CD8-positive, alpha-beta memory T cell (primary cell): ENCODE measurements around the gene CMTM7. TPM values are rescaled to one million over a fixed set of nuclear protein-coding genes. Genes with fewer than 3 reads are reported as not detected.
"Not testable (repeated sequence)": the region's sequence is repeated elsewhere in the genome, so short reads cannot be mapped to it uniquely, and the experiment has no call there.

Experiments used
- CTCF ChIA-PET: fragments of 350-600 bp; sonication (Branson Sonifier 250); formaldehyde crosslinking; loops from one replicate; lab custom pipeline; 2021; ENCODE audit warnings: antibody characterized with exemption; lab: Charles Lee
- POLR2A ChIA-PET: fragments of 350-600 bp; sonication (Branson Sonifier 250); formaldehyde crosslinking; loops from one replicate; lab custom pipeline; 2021; ENCODE audit warnings: antibody characterized with exemption; lab: Charles Lee
- DNase-seq, 5 donors: peaks; one replicate each; pipeline versions ENCODE4 v3.0.0 to v3.0.0-alpha.2; 2020 to 2022; ENCODE audit warnings: mixed read lengths in 1 of 5
- H3K27ac ChIP-seq: one replicate; pipeline ENCODE4 v1.7.0; 2013; ENCODE audit warnings: low read depth, mild to moderate bottlenecking, low read length, moderate library complexity
- H3K27me3 ChIP-seq: 2 replicates; pipeline ENCODE4 v1.7.0; 2013; ENCODE audit warnings: low read length, mild to moderate bottlenecking; ENCODE audit not compliant: insufficient read depth, poor library complexity, severe bottlenecking
- H3K36me3 ChIP-seq: 2 replicates; pipeline ENCODE4 v1.7.0; 2013; ENCODE audit warnings: mild to moderate bottlenecking, low read length, moderate library complexity; ENCODE audit not compliant: insufficient read depth
- H3K4me1 ChIP-seq: 2 replicates; pipeline ENCODE4 v1.7.0; 2013; ENCODE audit warnings: mild to moderate bottlenecking, low read length, moderate library complexity; ENCODE audit not compliant: insufficient read depth
- H3K4me3 ChIP-seq: 2 replicates; pipeline ENCODE4 v1.7.0; 2013; ENCODE audit warnings: mild to moderate bottlenecking, low read length
- H3K9me3 ChIP-seq: 2 replicates; pipeline ENCODE4 v1.7.0; 2013; ENCODE audit warnings: mild to moderate bottlenecking, low read length
- H3K27ac Mint-ChIP-seq, 8 donors: one replicate each; pipeline ENCODE4 v1.8.0; 2020 to 2021; ENCODE audit warnings: mixed read lengths in 8 of 8, mild to moderate bottlenecking in 6 of 8, inconsistent platforms in 3 of 8, moderate library complexity in 3 of 8
- H3K27me3 Mint-ChIP-seq, 2 donors: one replicate each; pipeline ENCODE4 v1.8.0; 2020 to 2021; ENCODE audit warnings: mixed read lengths in 2 of 2, mild to moderate bottlenecking in 1 of 2, moderate library complexity in 1 of 2
- H3K36me3 Mint-ChIP-seq, 3 donors: one replicate each; pipeline ENCODE4 v1.8.0; 2020 to 2021; ENCODE audit warnings: mixed read lengths in 3 of 3, inconsistent platforms in 1 of 3, mild to moderate bottlenecking in 1 of 3
- H3K4me1 Mint-ChIP-seq, 3 donors: one replicate each; pipeline ENCODE4 v1.8.0; 2020 to 2021; ENCODE audit warnings: mixed read lengths in 3 of 3, inconsistent platforms in 1 of 3, mild to moderate bottlenecking in 1 of 3
- H3K4me3 Mint-ChIP-seq, 7 donors: one replicate each; pipeline ENCODE4 v1.8.0; 2020 to 2021; ENCODE audit warnings: mixed read lengths in 7 of 7, mild to moderate bottlenecking in 6 of 7, moderate library complexity in 4 of 7, inconsistent platforms in 2 of 7
- H3K9me3 Mint-ChIP-seq, 5 donors: one replicate each; pipeline ENCODE4 v1.8.0; 2020 to 2022; ENCODE audit warnings: mixed read lengths in 5 of 5, mild to moderate bottlenecking in 3 of 5, moderate library complexity in 2 of 5, inconsistent platforms in 1 of 5
- polyA plus RNA-seq: library from polyadenylated mRNA; unstranded; fragments of 300-500 nt; fragmentation: Illumina TruSeq; gene quantifications from one replicate; pipeline ENCODE4 v1.2.3, GENCODE V29; 2021
- total RNA-seq, 2 experiments: library from RNA; stranded (reverse); gene quantifications; one replicate each; pipeline ENCODE4 v1.2.3, GENCODE V29; 2021

CMTM7 gene
- total and polyA plus RNA-seq, 3 experiments from 2014 or later: 33.5 to 113 (median 39.4) TPM

GRCh38 chr3:32455609-32456428 is 64.2 kb downstream of the CMTM7 start:
- peaks cover 39 to 55% (median 46%) of the 10 kb centered on the region in 3 donors for H3K4me1 Mint-ChIP-seq
- POLR2A ChIA-PET: interaction anchor here (0.5 to 7.4 kb wide), 6 partner anchors 12 to 42 kb away, joined by 3 to 40 read pairs (median 4); no protein-coding TSS in a partner anchor

GRCh38 chr3:32456429-32457130 is 64.9 kb downstream of the CMTM7 start:
- peaks cover 39 to 54% (median 46%) of the 10 kb centered on the region in 3 donors for H3K4me1 Mint-ChIP-seq
- no peaks in the 10 kb centered on the region for H3K9me3 ChIP-seq
- H3K27me3 Mint-ChIP-seq: no peaks in the 10 kb centered on the region
- no peak overlapping the region for H3K27ac ChIP-seq
- ChIA-PET POLR2A (interaction anchor here (0.5 to 7.4 kb wide), 8 partner anchors 13 to 84 kb away, joined by 3 to 40 read pairs (median 4); no protein-coding TSS in a partner anchor), CTCF (interaction anchor here (0.9 to 6.5 kb wide), 15 partner anchors 10 to 85 kb away, joined by 3 to 41 read pairs (median 4); partner anchors contain the start of gene CMTM7)
- H3K27me3 ChIP-seq: no peaks in the 10 kb centered on the region
- H3K4me3 Mint-ChIP-seq: peak overlapping the region; percentile 9 to 86 (median 67)
- H3K4me3 ChIP-seq: no peak overlapping the region
- H3K9me3 Mint-ChIP-seq: no peaks in the 10 kb centered on the region
- H3K27ac Mint-ChIP-seq: peak overlapping the region; percentile 88 to 100 (median 96)
- peaks cover 5% of the 10 kb centered on the region for H3K36me3 ChIP-seq
- no peak for DNase-seq
- H3K36me3 Mint-ChIP-seq: peaks cover 17 to 40% (median 24%) of the 10 kb centered on the region in 3 donors
- peaks cover 74% of the 10 kb centered on the region for H3K4me1 ChIP-seq

More at GRCh38 chr3:32455609-32456428, 64.2 kb downstream of the CMTM7 start:
- peak overlapping the region; percentile 72 to 100 (median 96) for H3K27ac Mint-ChIP-seq
- Histone ChIP-seq H3K4me3 (no peak overlapping the region), H3K27ac (peak overlapping the region; percentile 4), H3K36me3 (peaks cover 7% of the 10 kb centered on the region), H3K27me3 (no peaks in the 10 kb centered on the region), H3K4me1 (peaks cover 66% of the 10 kb centered on the region), H3K9me3 (no peaks in the 10 kb centered on the region)
- peak overlapping the region in 6 of 7 donors; percentile 38 to 75 (median 68) for H3K4me3 Mint-ChIP-seq
- H3K36me3 Mint-ChIP-seq: peaks cover 19 to 47% (median 24%) of the 10 kb centered on the region in 3 donors
- H3K27me3 Mint-ChIP-seq: no peaks in the 10 kb centered on the region
- H3K9me3 Mint-ChIP-seq: no peaks in the 10 kb centered on the region
- DNase-seq: peak in 2 of 5 donors; percentile 33 to 39
- CTCF ChIA-PET: interaction anchor here (0.9 to 6.5 kb wide), 17 partner anchors 10 to 84 kb away, joined by 3 to 41 read pairs (median 4); partner anchors contain the start of gene CMTM7

GRCh38 chr3:32457971-32458471 is 66.4 kb downstream of the CMTM7 start:
- Mint-ChIP-seq H3K4me3 (peak overlapping the region; percentile 72 to 91 (median 74)), H3K27me3 (no peaks in the 10 kb centered on the region), H3K27ac (peak overlapping the region in 7 of 8 donors; percentile 96 to 100 (median 98)), H3K4me1 (peaks cover 39 to 48% (median 46%) of the 10 kb centered on the region in 3 donors), H3K36me3 (peaks cover 14 to 29% (median 19%) of the 10 kb centered on the region in 3 donors), H3K9me3 (no peaks in the 10 kb centered on the region)
- Histone ChIP-seq H3K27me3 (no peaks in the 10 kb centered on the region), H3K9me3 (no peaks in the 10 kb centered on the region), H3K4me3 (peak overlapping the region; percentile 38), H3K4me1 (peaks cover 88% of the 10 kb centered on the region), H3K27ac (peak overlapping the region; percentile 57), H3K36me3 (no peaks in the 10 kb centered on the region)
- CTCF ChIA-PET: interaction anchor here (0.6 to 6.5 kb wide), 9 partner anchors 10 to 83 kb away, joined by 3 to 41 read pairs (median 11); no protein-coding TSS in a partner anchor
- DNase-seq: peak; percentile 42 to 89 (median 83)
- POLR2A ChIA-PET: interaction anchor here (0.6 to 7.4 kb wide), 8 partner anchors 9 to 119 kb away, joined by 3 to 40 read pairs (median 5); no protein-coding TSS in a partner anchor

GRCh38 chr3:32459450-32459849 is 67.8 kb downstream of the CMTM7 start:
- no peaks in the 10 kb centered on the region for H3K9me3 Mint-ChIP-seq
- H3K4me3 ChIP-seq: peak overlapping the region; percentile 3
- H3K27me3 Mint-ChIP-seq: no peaks in the 10 kb centered on the region
- H3K4me3 Mint-ChIP-seq: peak overlapping the region in 4 of 7 donors; percentile 81 to 88 (median 88)
- H3K36me3 Mint-ChIP-seq: peaks cover 7 to 16% (median 13%) of the 10 kb centered on the region in 3 donors
- DNase-seq: peak in 1 of 5 donors; percentile 23
- ChIA-PET CTCF (interaction anchor here (0.7 to 6.5 kb wide), 15 partner anchors 8 to 87 kb away, joined by 3 to 41 read pairs (median 5); partner anchors contain the start of gene CMTM7), POLR2A (interaction anchor here (0.9 to 7.4 kb wide), 8 partner anchors 15 to 68 kb away, joined by 3 to 40 read pairs (median 6); partner anchors contain the start of gene CMTM7)
- peak overlapping the region; percentile 88 for H3K27ac ChIP-seq
- H3K4me1 ChIP-seq: peaks cover 90% of the 10 kb centered on the region
- no peaks in the 10 kb centered on the region for H3K27me3 ChIP-seq
- no peaks in the 10 kb centered on the region for H3K9me3 ChIP-seq
- H3K36me3 ChIP-seq: no peaks in the 10 kb centered on the region
- peaks cover 36 to 41% (median 40%) of the 10 kb centered on the region in 3 donors for H3K4me1 Mint-ChIP-seq
- no peak overlapping the region for H3K27ac Mint-ChIP-seq

GRCh38 chr3:32460031-32460749 is 68.5 kb downstream of the CMTM7 start:
- H3K4me1 ChIP-seq: peaks cover 83% of the 10 kb centered on the region
- no peaks in the 10 kb centered on the region for H3K9me3 Mint-ChIP-seq
- H3K27me3 ChIP-seq: no peaks in the 10 kb centered on the region
- ChIA-PET CTCF (interaction anchor here (0.9 to 6.5 kb wide), 14 partner anchors 9 to 85 kb away, joined by 3 to 37 read pairs (median 4); partner anchors contain the start of gene CMTM7), POLR2A (interaction anchor here (0.5 to 7.4 kb wide), 9 partner anchors 16 to 70 kb away, joined by 3 to 40 read pairs (median 5); partner anchors contain the start of gene CMTM7)
- H3K4me3 Mint-ChIP-seq: peak overlapping the region in 4 of 7 donors; percentile 81 to 88 (median 88)
- H3K4me1 Mint-ChIP-seq: peaks cover 31 to 37% (median 33%) of the 10 kb centered on the region in 3 donors
- H3K9me3 ChIP-seq: no peaks in the 10 kb centered on the region
- H3K36me3 ChIP-seq: no peaks in the 10 kb centered on the region
- H3K27ac Mint-ChIP-seq: no peak overlapping the region
- no peaks in the 10 kb centered on the region for H3K27me3 Mint-ChIP-seq
- peak overlapping the region; percentile 53 for H3K4me3 ChIP-seq
- H3K36me3 Mint-ChIP-seq: peaks cover 2 to 12% (median 6%) of the 10 kb centered on the region in 3 donors
- peak overlapping the region; percentile 88 for H3K27ac ChIP-seq
- DNase-seq: peak; percentile 59 to 96 (median 92)

- peak overlapping the region in 4 of 7 donors; percentile 81 to 88 (median 88) for H3K4me3 Mint-ChIP-seq
- POLR2A ChIA-PET: interaction anchor here (0.5 to 7.4 kb wide), 7 partner anchors 22 to 71 kb away, joined by 4 to 40 read pairs (median 7); partner anchors contain the start of gene CMTM7
- peaks cover 75% of the 10 kb centered on the region for H3K4me1 ChIP-seq
Measured at GRCh38 chr3:32460817-32461496, 69.3 kb downstream of the CMTM7 start.

More at GRCh38 chr3:32460817-32461496, 69.3 kb downstream of the CMTM7 start:
- H3K27ac Mint-ChIP-seq, H3K4me3 ChIP-seq, H3K27me3 ChIP-seq, DNase-seq, H3K27me3 Mint-ChIP-seq, H3K9me3 ChIP-seq, H3K36me3 ChIP-seq, H3K9me3 Mint-ChIP-seq: not testable (repeated sequence)
- peaks cover 2 to 13% (median 6%) of the 10 kb centered on the region in 3 donors for H3K36me3 Mint-ChIP-seq
- CTCF ChIA-PET: interaction anchor here (1.1 to 4.0 kb wide), 10 partner anchors 10 to 86 kb away, joined by 3 to 19 read pairs (median 4); partner anchors contain the start of gene CMTM7
- H3K27ac ChIP-seq: peak overlapping the region; percentile 88
- H3K4me1 Mint-ChIP-seq: peaks cover 27 to 37% (median 27%) of the 10 kb centered on the region in 3 donors
